ENCODE data around the gene ZNF683.

GRCh38 chr1:26361605-26362122 lies 10.9 kb downstream of the ZNF683 start:
- TF ChIP-seq CTCF (optimal IDR thresholded peaks at IDR 0.05 in 1 of 3, IDR thresholded peaks at IDR 0.05 in 1 of 3, conservative IDR thresholded peaks at IDR 0.05 in 1 of 3; ENCODE audit: extremely low read depth in 1 of 3, insufficient read depth in 2 of 3, low read length in 3 of 3): no peak
- TF ChIP-seq EZH2 (IDR thresholded peaks at IDR 0.05; ENCODE audit: low read length): no peak
